Transverse colon (tissue), 3 donors: ENCODE data around the gene RHOBTB1.

Experiments
- POLR2A ChIP-seq: fragments of 450-650 bp; IDR thresholded peaks from one replicate; pipeline ENCODE4 v1.6.1; 2016; ENCODE audit warnings: antibody characterized with exemption, mild to moderate bottlenecking, moderate library complexity
- TF ChIP-seq, protein P1 (sequence below), 5 experiments: fragments of 200-600 bp in 3 of 5; fragments of 450-650 bp in 2 of 5; sonication (generic) in 3 of 5; IDR thresholded peaks; 1 replicate in 2 of 5; 2 replicates in 3 of 5; pipeline ENCODE4 v1.5.1; 2016 to 2017; ENCODE audit warnings: antibody characterized with exemption in 5 of 5, inconsistent platforms in 3 of 5, mild to moderate bottlenecking in 2 of 5, moderate library complexity in 1 of 5

DNA sequence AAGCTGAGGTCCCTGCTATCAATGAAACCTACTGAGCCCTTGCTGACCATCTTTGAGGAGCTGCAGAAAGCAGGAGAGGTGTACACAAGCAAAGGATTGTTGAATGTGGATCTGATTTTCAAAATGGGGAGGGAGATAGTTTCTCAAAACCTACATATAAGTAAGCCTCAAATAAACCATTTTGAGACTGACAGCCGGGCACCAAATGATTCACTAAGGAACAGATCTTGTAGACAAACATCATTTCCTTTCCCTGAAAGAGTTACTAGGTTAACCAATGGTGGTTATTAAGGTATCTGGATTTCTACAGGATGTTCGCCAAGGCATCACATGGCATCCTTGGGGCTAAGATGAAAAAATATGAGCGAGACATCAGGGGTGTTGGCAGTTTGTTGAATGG is 24.5 kb upstream of the RHOBTB1 start:
- TF ChIP-seq, protein P1, sequence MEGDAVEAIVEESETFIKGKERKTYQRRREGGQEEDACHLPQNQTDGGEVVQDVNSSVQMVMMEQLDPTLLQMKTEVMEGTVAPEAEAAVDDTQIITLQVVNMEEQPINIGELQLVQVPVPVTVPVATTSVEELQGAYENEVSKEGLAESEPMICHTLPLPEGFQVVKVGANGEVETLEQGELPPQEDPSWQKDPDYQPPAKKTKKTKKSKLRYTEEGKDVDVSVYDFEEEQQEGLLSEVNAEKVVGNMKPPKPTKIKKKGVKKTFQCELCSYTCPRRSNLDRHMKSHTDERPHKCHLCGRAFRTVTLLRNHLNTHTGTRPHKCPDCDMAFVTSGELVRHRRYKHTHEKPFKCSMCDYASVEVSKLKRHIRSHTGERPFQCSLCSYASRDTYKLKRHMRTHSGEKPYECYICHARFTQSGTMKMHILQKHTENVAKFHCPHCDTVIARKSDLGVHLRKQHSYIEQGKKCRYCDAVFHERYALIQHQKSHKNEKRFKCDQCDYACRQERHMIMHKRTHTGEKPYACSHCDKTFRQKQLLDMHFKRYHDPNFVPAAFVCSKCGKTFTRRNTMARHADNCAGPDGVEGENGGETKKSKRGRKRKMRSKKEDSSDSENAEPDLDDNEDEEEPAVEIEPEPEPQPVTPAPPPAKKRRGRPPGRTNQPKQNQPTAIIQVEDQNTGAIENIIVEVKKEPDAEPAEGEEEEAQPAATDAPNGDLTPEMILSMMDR (IDR thresholded peaks at IDR 0.05) = no peak
- no peak for TF ChIP-seq POLR2A
